Measurements from ENCODE around the gene TSKU.
"Not testable (repeated sequence)": the region's sequence is repeated elsewhere in the genome, so short reads cannot be mapped to it uniquely, and the experiment has no call there.

TSKU gene

DNA sequence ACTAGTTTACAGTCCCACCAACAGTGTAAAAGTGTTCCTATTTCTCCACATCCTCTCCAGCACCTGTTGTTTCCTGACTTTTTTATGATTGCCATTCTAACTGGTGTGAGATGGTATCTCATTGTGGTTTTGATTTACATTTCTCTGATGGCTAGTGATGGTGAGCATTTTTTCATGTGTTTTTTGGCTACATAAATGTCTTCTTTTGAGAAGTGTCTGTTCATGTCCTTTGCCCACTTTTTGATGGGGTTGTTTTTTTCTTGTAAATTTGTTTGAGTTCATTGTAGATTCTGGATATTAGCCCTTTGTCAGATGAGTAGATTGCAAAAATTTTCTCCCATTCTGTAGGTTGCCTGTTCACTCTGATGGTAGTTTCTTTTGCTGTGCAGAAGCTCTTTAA, 43.8 kb downstream of the TSKU start:
- DNase-seq: not testable (repeated sequence)

DNA sequence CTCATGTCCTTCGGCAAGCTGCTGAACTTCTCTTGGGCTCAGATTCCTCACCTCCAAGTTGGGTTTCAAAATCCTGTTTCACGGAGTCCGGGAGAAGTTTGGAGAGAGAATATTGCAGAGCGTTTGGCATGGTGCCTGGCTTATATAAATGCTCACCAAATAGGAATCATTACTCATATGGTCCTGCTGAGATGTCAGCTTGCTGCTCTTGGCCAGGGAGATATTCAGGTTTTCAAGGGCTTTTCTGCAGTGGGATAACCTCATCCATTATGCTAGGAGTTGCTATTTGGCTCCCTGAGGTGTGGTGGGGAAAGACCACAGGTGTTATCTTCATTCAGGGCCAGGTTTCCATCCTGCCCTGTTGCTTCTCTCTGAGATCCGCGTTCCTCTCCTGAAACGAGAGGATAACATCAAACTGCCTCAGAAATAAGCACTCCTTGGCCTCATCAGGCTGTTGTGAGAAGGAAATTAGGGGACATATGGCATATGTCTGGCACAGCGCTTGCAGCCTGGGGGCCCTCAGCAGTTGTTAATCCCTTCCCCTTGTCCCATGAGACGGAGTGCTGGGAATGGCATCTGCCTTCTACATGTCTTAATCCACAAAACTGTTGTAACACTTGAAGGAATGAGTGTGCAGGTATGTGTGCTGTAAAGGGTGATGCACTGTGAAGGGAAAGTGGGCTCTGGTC, 47.6 kb downstream of the TSKU start:
- peak; percentile 56 for DNase-seq

DNA sequence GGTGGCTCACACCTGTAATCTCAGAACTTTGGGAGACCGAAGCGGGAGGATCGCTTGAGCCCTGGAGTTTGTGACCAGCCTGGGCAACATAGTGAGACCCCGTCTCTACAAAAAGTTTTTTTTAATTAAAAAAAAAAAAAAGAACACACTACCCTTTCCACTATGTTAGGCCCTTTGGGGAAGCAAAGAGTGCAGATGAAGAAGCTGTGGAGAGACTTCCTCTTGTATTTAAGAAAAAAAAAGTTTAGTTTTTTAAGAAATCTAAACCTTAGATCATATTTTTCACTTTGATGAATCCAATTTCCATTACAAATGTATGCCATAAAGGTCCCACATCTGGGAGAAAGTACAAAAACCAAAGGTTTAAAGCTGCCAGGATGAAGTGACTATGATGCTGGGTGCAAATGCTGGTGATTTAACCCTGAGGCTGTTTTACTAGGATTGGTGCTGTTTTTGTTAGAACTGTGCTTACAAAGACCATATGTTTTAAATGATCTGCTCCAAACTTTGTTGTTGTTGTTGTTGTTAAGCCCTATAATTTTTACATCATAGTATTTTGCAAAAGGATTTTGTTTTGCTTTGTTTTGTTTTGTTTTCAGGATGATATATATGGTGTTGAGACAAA, 48.6 kb downstream of the TSKU start:
- no peak for DNase-seq

DNA sequence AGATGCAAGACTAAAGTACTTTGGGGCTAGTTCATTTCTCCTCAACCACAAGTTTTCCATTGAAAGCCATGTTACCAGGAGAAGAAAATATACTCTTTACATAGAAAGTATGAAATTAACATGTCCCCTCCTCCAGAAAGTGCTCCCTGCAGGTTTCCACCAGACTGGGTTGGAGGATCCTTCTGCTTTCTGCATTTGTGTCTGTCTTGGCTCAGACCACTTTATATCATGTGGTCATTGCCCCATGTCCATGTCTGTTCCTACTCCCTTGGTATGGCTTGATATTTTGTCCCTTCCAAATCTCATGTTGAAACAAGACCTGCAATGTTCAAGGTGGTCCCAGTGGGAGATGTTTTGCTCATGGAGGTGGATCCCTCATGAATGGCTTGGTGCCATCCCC, 49.2 kb downstream of the TSKU start:
- no peak for DNase-seq

DNA sequence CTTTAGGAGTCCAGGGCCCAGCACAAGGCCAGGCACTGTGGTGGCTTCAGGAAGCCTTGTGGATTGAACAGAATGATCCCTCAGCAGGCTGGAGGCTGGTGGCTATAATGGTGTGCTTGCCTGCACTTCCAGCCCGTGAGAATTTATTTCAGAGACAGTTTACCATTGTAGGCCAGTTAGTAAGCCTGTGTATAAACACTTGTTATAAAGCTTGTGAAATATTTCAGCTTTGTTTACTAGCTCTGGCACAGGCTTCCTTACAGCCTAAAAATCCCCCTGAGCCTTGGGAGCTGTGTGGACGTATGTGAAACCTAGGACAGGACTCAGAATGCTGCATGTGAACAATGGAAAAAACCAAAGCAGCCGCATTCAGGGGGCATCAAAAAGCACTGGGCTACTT, 51.0 kb downstream of the TSKU start:
- DNase-seq: no peak

DNA sequence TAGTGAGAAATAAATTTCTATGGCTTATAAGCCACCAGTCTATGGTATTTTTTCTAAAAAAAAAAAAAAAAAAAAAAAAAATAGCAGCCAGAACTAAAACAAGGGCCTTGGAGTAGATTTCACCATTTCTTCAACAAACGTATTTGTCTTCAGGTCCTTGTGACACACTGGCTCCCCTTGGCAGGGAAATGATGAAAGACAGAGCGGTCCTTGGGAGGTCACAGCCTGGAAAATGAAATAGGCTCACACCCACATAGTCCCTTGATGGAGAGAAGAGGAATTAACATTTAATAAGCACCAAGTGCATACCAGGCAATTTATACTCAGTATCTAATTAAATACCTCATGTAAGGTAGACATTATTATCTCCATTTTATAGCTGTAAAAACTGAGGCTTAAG, 51.9 kb downstream of the TSKU start:
- DNase-seq: no peak

DNA sequence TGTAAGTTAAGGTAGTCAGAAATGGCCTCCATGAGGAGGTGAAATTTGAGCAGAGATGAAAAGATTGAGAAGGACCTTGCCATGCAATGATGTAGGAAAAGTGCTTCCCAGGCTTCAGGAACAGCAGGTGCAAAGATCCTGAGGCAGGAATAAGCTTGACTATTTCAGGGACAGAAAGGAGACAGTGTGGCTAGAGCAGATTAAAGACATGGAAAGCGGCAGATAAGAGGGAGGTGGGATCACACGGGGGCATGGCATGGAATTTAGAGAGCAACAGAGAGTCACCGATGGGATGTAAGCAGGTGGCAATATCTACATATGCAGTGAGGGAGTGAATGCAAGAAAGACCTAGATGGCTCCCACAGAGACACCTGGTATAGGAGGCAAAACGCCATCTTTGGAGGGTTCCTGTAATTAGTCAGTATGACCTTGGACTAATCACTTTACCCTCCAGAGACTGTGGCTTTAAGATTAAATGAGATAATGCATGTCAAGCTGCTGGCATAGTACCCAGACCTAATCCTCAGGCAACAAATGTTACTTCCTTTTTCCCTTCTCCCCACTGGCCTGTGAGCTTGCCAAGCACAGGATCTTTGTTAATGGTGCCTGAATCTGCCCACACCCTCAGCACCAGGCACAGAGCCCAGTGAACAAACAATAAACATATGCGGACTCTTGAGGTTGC, 52.9 kb downstream of the TSKU start:
- peak; percentile 45 for DNase-seq

DNA sequence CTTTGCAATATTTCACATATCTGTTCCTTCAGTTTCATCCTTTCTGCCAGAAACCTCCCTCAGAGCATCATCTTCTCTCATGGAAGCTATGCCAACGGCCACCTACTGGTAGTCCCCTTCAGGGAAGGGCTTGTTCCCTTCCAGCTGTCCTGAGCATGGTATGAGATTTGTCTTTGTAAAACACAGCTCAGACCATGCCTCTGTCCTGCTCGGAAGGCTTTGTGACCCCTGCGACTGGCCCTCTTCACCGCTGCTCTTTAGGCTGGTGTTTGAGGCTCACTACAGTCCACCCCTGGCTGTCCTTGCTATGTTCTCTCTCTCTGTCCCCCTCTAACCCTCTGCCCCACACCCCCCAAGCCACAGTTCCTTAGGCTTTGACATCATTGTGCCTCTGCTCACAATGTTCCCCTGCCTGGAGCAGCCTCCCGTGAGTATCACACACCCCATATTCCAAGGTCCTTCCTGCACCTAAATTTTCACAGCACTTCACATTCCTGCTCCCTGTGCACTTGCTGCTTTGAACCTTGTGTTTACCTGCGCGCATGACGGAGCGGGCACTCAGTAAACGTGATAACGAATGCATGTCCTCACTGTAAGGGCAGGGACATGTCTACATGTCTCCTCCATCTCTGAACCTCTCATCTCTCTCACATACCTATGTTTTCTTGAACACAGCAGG, 53.6 kb downstream of the TSKU start:
- no peak for DNase-seq

DNA sequence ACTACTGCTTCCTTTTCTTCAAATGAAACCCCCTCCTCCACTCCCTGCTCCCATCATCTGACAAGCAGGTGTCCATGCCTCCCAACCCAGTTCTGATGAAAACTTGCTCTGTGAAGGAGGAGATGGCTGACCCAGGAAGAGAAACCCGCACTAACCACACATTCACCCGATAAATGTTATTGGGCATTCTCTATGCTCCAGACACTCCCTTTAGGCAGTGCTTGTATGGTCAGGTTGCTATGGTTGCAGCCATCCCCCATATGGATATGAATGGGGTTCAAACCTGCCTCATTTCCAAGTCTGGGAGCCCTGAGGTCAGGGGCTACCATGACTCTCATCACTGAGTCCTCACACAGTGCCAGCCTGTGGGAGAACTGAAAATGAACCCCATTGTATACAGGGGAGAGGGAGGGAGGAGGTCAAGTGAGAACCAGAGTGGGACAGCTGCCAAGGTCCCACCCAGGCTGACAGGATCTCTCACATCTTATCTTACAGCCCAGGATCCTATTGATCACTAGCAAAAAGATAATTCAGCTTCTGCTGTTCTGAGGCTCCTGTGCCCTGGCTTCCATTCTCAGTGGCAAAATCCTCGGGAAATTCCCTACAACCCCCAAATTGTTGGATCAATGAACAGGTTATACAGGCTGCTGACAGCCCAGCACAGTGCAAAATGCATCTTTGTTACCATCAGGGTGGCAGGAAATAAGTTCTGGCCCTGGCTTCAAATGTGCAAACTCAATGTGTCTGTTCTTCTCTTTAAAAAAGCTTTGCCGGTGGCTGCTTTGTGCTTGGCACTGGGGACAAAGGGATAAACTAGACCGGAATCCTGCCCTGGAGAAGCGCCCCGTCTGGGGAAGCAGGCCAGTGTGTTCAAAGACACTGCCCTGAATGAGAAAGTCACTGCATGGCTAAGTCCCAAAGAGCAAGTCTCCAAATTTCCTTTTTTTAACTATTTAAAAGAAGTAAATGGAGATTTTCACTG, 54.8 kb downstream of the TSKU start:
- no peak for DNase-seq

DNA sequence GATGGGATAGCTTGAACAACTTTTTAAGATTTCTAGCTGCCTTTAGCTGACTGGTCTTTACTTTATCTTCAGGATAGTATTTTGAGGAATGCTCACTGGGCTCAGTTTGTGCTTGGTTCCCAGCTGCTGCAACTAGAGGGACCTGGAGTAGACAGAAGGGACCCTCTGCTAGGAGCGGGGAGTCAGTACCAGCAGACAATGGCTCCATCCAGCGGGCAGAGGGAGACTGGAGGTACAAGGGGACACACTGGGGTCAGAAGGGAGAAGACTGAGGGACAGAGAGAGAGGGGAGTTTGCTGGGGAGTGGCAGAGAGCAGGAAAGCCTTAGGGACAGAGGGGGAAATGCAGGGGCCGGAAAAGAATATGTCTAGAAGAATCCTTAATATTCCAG, 55.5 kb downstream of the TSKU start:
- peak; percentile 6 for DNase-seq

DNA sequence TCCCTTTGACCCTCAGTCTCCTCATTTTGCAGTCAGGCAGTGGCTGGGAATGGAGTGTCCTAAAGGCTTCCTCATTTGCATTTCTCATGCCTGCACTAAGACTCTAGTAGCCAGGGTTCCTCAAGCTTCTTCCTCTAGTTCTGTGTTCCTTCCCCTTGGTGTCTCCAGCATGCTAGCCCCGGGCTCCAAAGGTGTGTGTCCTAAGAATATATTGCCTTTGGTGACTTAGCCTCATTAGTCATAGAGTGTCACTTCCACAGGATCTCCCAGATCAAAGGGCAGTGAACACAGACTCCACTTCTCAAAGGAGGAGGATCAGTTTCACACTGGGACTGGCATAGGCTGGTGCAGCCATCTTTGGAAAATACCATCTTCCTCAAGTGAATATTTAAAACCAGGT, 56.2 kb downstream of the TSKU start:
- no peak for DNase-seq

DNA sequence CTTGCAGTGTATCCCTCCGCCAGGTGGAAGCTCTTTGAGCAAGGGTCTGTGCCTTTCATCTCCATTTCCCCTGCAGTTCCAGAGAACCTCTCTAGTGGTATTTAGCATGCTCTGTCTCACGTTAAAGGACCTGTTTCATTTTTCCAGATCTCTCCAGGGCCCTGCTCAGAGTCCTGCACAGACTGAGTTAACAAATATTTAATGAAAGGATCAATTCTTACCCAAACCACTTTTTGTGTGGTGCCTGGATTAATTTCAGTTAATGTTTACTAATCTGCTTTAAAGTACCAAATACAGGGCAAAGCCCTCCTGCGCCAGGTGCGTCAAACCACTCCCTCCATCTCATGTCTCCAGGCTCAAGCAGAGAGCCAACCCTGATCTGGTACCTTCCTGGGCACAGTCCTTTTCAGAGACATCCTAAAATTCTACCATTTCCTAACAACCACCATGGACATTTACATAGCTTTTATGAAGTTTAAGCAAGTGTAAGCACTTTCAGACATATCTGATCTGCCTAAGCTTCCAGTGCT, 58.8 kb downstream of the TSKU start:
- DNase-seq: no peak

DNA sequence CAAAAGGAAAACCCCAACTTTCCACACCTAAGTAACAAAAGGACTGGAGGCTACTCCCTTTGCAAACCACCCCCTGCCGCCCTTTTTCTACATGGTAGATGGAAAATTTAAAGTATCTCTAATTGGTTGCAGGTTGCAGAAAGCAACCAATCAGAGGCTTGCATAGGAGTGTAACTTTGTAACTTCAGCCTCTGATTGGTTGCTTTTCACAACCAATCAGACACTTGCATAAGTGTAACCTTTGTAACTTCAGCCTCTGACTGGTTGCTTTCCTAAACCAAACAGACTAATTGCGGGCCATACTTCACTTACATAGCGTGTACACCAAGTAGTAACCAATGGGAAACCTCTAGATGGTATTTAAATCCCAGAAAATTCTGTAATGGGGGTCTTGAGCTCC, 60.8 kb downstream of the TSKU start:
- no peak for DNase-seq

DNA sequence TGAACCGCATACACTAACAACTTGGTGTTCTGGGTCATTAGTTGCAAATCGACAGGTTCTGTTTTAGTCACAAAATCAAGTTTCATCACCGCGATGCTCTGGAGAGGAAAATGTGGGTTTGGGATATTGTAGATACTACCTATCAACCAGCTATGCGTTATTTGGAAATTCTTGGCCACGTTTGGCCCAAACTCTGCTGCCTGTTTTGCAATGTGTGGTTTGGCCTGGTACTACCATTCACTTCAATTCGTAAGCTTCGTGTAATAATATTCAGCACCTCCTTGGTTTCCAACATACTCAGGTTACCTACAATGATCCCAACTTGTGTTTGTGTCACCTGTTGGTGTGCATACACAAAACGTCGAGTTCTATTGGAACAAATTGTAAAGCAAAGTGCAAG, 61.4 kb downstream of the TSKU start:
- DNase-seq: no peak

DNA sequence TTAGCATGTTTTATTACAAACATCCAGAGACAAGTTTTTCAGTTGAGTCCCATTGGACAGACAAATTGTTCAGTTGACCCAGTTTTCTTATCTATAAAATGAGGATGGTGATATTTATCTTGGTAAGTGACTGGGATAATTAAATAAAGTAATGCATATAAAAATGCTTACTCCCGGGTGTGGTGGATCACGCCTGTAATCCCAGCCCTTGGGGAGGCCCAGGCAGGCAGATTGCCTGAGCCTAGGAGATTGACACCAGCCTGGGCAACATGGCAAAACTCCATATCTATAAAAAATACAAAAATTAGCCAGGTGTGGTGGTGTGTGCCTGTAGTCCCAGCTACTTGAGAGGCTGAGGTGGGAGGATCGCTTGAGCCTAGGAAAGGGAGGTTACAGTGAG, 61.9 kb downstream of the TSKU start:
- no peak for DNase-seq

DNA sequence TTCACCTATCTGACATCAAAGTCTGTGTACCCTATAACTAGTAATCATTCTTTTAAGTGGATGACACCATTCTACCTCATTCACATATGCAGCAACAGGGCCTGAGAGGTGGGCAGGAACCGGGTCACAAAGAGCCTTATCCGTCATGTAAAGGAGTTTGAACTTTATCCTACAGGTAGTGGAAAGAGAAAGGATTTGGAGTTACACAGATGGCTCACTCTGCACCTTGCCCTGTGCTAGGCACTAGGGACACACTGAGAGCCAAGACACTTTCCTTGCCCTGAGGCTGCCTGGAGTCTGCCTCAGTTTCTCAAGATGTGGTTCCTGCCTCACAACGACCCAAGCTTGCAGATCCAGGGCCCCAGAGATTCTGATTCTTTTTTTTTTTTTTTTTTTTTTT, 63.3 kb downstream of the TSKU start:
- DNase-seq: no peak

Measured in HCEC 1CT (cell line).